ENCODE data around the gene NOP56.

DNA sequence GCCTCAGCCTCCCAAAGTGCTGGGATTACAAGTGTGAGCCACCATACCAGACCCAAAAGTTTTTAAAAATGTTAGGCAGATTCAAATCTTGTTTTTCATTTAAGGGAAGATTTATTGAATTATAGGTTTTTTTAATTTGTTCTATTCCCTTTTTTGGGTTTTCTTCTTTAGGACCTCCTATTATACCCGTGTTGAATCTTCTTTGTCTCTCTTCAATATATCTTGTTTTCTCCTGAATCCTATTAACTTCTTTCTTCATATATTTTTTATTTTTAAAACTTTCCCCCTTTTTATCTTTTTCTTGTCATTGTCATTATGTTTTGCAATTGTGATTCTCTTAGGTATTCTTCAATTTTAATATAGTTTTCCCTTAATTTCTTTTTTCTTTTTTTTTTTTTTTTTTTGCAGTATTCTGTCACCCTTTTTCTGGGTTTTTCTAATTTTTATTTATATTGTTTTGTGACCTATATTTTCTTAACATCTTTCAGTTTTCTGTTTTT lies 45.9 kb upstream of the NOP56 start:
- TF ChIP-seq CTCF (IDR thresholded peaks at IDR 0.05) (no peak), EZH2 (IDR thresholded peaks at IDR 0.05) (no peak)
